GM13976 (cell line): ENCODE measurements around the gene KCNK5.

Experiments
- DNase-seq: peaks from one replicate; pipeline ENCODE4 v3.0.0; 2012; ENCODE audit warnings: low spot score
- CTCF ChIP-seq: IDR thresholded peaks from 2 replicates; pipeline ENCODE4 v1.5.1; 2012; ENCODE audit warnings: borderline replicate concordance, mild to moderate bottlenecking; ENCODE audit not compliant: insufficient read depth; ENCODE audit errors: extremely low read depth, missing control alignments, control extremely low read depth
- in situ Hi-C: fragments of 300-500 bp; cut with MboI; formaldehyde crosslinking; loops from one replicate; pipeline ENCODE4 v1.12.0; 2022; ENCODE audit warnings: low sequenced_read_pairs, mixed read lengths, inconsistent platforms; ENCODE audit not compliant: unreplicated experiment

The KCNK5 gene

GRCh38 chr6:39231521-39232243, 2.4 kb upstream of the KCNK5 start:
- no peak for DNase-seq
- in situ Hi-C loops = no loop called here
- no peak for TF ChIP-seq CTCF

- TF ChIP-seq CTCF = no peak
- in situ Hi-C loops = no loop called here
- DNase-seq = no peak
Observed at GRCh38 chr6:39230654-39231035, 1.4 kb upstream of the KCNK5 start.

GRCh38 chr6:39228111-39228971, 934 bp downstream of the KCNK5 start:
- no peak for DNase-seq
- no peak for TF ChIP-seq CTCF
- in situ Hi-C loops = no loop called here

GRCh38 chr6:39227476-39227875, 1.8 kb downstream of the KCNK5 start:
- TF ChIP-seq CTCF = no peak
- DNase-seq = no peak
- in situ Hi-C loops = no loop called here

GRCh38 chr6:39226639-39227329, 2.5 kb downstream of the KCNK5 start:
- DNase-seq = no peak
- in situ Hi-C loops = no loop called here
- TF ChIP-seq CTCF = no peak

GRCh38 chr6:39225946-39226437, 3.3 kb downstream of the KCNK5 start:
- in situ Hi-C loops = no loop called here
- no peak for DNase-seq
- no peak for TF ChIP-seq CTCF
